HG03520 (cell line): ENCODE data around the gene MAP2K6.
A peak's percentile ranks its signal among the peaks of the same experiment; 100 is the strongest.

Experiments
- ATAC-seq: cut with Tn5 transposase; IDR thresholded peaks from one replicate; pipeline ENCODE4 v1.9.1; 2021; ENCODE audit warnings: mild to moderate bottlenecking, moderate library complexity; ENCODE audit not compliant: unreplicated experiment

MAP2K6 gene

DNA sequence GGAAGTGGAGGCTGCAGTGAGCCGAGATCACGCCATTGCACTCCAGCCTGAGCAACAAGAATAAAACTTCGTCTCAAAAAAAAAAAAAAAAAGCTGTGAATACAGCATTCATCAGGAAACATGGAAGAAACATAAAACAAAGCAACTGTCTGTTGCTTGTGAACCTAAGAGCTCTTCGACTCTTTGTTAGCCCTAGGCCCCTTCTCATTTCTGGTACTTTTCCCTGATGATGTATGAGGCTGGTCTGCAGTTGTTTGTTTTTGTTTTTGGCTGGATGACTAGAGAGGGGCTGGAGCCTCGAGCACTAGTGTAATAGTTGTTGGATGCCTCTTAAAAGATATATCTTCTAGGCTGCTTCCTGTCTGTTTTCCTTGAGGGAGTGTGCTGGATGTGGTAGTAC, 113.5 kb downstream of the MAP2K6 start:
- ATAC-seq = no peak

DNA sequence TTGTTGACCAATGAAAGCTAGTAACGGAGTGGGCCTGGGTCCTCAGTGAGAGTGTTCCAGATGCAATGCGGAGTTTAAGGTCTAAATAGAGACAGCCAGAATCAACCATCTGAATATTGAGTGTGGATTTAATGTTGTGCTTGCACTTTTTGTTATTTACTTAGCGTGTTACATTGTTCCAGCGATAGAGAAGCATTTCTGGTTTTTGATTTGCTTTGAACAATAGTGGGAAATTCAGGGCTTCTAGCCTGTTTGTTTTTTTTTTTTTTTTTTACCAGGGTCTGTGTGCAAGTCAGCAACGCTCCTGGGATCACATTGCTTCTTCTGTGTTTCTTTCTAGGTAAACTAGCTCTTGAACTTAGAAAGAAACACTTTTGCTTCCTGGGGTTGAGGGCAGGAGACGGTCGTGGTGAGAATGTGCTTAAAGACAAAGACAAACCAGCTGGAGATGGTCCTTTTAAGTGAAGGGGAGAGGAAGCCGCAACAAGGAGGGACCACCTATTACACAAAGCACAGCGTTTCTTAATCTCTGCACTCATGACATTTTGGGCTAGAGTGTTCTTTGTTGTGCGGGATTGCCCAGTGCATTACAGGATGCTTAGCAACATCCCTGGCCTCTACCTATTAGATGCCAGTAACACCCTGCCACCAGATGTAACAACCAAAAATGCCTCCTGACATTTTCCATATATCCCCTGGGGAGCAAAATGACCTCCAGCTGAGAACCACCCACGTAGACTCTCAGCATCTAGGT, 119.2 kb downstream of the MAP2K6 start:
- no peak for ATAC-seq

DNA sequence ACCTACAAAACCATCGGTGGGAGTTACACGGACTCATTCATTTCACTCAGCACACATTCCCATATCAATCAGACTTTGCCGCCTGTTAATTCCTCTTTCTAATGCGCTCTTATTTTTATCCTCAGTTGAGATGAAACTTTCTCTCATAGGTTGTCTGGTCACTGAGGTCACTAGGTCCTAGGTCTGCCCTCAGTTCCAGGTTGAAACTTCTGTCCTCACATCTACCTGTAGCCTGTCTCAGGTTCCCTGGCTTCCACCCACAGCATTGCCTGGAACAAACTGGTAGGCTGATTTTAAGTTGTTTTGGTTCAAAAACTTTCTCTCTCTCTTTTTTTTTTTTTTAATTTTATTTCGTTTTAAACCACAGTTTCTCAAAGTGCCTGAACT, 119.7 kb downstream of the MAP2K6 start:
- no peak for ATAC-seq

DNA sequence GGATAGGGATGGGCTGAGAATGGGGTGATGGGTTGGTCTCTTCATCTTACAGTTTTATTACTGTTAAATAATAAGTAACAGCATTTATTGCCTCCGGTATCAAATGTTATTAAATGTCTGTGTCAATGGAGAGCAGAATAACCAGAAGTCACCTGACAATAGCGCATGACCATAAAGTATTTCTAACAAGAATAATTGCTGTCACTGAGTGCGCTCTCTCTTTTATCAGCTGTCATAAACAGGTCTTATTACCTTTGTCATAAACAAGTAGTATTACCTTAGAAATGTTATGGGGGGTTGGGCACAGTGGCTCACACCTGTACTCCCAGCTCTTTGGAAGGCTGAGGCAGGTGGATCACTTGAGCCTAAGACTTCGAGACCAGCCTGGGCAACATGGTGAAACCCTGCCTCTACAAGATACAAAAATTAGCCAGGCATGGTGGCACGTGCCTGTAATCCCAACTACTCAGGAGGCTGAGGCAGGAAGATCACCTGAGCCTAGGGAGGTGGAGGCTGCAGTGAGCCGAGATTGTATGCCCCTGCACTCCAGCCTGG, 120.6 kb downstream of the MAP2K6 start:
- ATAC-seq = no peak

DNA sequence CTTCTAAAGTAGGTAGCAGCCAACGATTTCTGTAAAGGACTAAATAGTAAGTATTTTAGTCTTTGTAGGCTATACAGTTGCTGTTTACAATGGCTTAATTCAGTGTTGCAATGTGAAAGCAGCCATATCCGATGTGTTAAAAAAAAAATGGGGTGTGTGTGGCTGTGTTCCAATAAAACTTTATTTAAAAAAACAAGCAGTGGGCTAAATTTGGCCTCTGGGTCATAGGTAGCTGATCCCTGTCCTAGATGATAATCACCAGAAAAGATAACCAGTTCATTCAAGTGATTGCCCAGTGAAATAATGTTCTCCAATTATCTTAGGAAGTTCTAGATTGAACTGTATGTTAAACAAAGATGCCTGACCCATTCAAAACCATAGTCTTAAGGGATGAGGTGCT, 124.3 kb downstream of the MAP2K6 start:
- no peak for ATAC-seq

DNA sequence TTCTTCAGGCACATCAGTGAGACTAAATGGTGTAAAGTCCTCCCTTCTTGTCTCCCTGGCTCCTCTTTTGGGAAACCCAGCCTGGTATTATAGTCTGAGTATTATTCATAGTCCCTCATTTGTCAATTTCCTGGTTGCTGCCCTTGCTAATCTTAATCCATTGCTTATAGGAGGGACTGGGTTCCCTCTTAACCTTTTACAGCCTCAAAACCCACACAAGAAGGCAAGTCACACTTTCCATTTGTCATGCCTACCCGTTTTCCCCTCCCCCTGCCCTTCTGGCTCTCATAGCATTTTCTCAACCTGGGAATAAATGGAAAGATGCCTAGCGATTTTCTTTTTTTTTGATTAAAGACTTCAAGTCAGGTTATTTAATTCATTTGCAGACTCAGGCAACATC, 124.8 kb downstream of the MAP2K6 start:
- no peak for ATAC-seq

DNA sequence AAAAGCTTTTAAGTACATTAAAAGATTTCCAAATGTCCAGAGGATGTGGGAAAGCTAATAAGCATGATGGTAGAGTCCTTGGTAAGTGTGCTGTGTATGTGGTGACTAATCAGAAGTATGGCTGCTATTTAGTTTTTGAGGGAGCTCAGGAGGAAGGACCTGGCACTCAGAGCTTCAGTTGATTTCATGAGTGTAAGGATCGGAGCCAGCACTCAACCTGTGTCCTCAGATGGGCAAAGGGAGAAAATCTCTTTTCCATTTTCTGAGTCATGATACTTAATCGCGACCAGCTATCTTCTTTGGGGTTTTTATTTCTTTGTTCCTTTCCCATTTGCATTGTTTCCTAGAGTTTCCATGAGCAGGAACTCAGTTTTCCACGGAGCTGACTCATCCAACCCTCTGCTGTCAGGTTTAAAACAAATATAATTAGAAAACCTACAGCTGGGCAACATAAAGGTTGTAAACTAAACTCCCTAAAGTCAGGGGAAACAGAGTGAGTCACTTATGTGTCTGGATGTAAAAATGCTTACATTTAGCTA, 125.4 kb downstream of the MAP2K6 start:
- no peak for ATAC-seq

DNA sequence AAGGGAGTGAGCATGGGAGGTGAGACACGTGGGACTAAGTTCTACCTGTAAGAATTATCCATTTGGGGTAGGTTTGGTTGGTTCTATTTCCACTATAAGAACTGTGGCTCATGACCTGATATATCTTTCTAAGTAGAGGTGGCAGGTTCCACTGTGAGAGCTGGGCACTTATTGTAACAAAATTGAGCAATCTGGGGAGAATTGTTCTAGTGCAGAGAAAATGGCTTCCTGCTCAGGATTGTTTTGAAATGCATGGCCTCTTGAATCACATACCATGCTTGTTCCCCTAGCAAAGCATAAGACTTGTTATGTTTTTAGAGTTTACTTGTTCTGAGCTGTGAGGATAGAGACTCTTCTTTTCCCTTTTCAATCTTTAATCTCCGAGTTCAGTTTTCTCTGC, 125.9 kb downstream of the MAP2K6 start:
- no peak for ATAC-seq

DNA sequence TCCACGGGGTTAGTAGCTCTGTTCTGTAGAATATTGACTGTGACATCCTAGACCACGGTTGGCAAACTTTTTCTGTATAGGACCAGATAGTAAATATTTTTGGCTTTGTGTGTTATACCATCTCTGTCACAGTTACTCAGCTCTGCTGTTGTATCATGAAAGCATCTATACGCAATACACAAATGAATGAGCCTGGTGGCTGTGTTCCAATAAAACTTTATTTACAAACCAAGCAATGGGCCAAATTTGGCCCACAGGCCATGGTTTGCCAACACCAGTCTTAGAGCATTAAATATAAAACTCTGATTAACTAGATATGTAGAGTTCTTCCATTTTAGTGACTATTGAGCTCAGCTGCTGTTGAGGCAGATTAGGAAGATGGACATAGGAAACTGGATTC, 132.7 kb downstream of the MAP2K6 start:
- ATAC-seq = no peak

DNA sequence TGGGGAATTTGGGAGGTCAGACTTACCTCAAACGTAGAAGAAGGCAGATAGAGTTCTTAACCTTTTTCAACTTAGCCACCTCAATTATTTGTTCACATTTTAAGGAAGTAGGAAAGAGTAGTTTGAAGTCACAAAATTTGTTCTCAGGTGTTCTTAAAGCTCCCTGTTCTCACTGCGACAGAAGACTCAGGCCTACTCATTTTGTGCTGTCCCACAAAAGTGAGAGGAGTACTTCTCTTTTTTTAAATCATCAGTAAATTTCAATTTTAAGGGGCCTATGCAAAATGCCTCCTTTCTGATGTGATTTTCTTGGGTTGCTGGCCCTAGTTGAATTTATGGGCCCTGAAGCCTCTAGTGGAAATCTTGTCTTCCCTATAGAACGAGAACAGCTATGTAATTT, 133.4 kb downstream of the MAP2K6 start:
- peak; percentile 49 for ATAC-seq

DNA sequence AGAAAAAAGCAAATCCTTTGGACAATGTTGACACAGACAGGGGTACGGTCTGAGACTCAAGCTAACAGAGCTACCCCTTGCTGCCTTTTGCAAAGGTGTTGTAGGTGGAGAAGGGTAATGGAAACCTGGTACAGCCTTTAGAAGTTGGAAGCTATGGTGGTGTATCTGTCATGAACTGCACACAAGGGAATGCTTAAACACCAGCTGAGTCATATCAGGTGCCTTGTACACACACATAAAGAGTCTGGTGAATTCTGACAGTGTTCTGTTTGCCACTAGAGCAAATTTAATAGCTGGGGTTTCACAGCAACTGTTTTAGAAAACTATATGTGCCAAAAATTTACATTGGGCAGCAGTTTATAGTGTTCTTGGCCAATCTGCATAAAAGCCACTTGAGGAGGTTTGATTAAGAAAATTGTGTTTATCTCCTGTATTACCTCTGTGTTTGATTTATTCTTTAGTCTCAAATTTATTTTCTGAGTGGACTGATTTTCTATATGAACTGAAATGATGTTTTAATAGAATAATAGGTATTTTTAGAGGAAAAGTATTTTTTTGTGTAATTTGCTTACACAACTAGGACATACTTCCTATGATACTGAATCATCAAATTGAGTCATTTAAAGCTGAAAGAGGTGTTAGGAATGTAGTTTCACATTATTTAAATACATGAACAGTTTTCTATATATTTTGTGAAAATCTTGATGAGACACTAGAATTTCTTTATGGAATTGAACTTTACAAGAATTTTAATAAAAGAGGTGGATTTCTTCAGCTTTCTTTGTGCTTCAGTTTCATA, 136.9 kb downstream of the MAP2K6 start:
- ATAC-seq = no peak

DNA sequence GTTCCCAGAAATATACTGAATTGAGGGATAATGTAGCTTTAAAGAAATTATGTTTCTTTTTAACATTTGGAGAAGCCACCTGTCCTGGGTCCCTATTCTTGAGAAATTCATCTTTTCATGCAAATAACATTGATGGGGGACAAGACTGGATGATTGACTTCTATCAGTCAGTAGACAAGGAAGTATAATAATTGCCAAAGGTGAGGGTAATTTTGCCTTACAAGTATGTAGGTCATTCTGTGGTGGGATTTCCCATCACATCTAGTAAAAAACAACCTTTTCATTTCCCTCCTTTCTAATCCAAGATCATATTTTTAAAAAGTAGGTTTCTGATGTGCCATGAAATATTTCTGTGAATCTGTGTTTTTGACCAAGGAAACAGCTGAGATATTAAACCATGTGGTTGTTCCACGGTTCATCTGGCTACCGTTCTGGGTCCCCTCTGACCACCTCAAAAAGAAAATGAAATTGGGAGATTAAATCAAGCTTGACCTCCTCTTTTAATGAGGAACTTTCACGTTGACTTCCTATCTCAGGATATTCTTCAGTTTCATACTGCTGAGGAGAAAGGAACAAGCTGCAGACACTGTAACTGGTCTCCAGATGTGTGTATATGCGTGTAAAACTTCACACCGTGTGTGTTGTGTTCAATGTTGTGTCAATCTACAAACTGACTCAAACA, 138.6 kb downstream of the MAP2K6 start:
- no peak for ATAC-seq

DNA sequence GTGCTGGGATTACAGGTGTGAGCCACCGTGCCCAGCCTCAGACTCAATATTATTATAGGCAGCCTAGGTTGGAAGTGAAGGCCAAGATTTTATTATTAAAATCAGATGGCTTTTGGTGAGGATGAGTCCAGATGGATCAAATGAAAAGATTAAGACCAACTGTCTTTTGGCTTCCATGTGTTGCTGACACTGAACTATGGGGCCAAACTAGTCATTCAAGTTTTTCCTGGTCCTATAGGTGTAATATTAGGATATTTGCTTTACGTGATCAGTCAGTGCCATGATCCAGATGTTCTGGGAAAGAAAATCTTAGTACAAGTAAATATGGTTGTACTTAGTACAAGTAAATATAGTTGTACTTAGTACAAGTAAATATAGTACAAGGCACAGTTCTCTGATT, 140.6 kb downstream of the MAP2K6 start:
- ATAC-seq = no peak

DNA sequence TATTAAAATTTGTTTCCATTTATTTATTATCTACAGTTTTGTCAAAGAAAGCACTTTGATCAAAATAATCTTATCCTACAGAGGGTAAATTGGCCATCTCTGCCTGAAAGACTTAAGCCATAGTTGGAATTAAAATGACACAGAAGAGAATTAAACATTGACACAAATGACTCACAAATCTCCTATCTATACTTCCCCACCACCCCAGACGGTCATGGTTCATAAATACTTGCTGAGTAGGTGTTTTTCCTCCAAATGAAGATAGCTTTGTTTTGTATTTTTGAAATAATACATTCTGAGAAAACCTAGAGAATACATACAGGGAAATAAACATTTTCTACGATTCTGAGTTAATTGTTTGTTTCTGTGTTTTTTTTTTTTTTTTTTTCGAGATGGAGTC, 142.8 kb downstream of the MAP2K6 start:
- no peak for ATAC-seq

DNA sequence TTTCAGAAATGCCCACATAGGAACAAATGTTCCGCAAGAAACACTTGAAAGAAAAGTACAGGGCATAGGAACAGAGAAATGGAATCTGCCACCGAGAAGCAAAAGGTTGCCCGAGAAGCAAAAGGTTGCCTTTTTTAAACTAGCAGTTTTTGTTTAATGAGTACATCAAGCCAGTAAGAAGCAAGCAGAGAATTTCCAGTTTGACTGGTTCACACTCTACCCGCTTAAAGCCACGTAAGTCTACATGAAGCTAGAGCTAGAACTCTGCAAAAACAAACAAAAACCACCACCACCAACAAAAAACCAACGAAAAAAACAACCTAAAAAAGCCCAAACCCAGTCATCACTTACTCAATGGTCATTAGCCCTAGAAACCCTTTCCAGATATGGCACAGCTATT, 144.3 kb downstream of the MAP2K6 start:
- ATAC-seq = no peak

DNA sequence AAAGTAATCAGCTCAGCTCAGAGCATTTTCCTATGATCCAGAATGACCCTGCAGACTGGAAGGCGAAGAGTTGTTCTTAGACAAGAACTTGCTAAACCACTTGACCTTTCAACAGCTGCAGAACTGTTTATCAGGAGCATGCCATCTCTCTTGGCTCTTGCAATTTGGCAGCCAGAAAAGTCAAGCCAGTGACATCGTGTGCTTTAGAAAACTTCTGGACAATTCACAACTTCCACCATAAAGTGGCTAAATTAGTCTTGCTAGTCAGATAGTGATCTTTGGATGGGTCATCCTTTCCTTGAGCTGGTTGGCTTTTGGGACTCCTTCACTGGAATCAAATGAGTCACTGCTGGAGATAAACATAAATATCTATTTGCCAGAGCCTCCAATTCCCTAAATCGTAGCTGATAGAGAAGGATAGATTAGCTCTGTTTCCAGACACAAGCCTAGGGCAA, 146.5 kb downstream of the MAP2K6 start:
- no peak for ATAC-seq

DNA sequence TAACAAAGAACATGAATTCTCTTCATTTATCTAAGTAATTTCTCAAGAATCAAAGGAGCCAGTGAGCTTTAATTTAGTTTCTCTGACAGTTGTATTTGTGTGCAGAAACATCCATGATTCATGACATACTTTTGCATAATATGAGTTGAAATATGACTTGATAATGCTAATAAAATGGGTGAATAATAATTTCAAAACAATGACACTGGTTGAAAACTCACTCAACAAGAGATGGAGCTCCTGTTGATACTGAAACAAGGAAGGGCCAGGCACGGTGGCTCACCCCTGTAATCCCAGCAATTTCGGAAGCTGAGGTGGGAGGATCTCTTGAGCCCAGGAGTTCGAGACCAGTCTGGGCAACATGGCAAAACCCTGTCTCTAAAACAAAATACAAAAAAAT, 147.0 kb downstream of the MAP2K6 start:
- no peak for ATAC-seq

DNA sequence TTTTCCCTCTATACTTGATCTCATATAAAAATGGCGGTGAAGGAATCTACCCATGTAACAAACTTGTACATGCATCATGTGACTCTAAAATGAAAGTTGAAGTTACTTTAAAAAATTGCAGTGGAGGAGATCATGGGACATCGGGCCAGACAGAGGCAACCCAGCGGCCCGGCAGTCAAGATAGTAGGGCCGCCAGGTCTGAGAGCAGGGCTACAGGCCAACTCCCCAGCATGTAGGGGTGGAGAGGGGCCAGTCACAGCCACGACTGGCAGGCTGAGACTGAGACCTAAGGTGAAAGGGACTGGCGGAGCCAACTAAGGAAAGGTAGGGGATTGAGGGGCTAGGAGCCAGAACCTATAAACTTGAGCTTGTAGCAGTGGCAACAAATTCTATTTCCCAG, 150.9 kb downstream of the MAP2K6 start:
- no peak for ATAC-seq

DNA sequence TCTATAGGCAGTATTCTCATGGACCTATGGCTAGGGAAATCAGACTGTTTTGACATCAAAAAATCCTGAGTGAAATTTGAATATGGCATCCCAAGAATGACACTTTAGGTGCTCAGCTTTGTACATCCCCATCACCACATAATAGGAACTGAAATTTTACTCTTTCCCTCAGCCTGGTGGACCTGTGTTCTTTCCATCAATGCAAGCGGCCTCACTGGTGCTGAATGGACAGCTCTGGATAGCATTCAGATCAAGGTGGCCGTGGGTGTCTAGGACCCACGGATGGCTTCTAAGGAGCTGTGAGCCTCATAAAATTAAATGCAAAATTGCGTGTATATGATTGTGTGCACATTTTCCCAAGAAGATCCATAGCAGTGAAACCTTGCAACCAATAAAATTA, 152.6 kb downstream of the MAP2K6 start:
- ATAC-seq = no peak

DNA sequence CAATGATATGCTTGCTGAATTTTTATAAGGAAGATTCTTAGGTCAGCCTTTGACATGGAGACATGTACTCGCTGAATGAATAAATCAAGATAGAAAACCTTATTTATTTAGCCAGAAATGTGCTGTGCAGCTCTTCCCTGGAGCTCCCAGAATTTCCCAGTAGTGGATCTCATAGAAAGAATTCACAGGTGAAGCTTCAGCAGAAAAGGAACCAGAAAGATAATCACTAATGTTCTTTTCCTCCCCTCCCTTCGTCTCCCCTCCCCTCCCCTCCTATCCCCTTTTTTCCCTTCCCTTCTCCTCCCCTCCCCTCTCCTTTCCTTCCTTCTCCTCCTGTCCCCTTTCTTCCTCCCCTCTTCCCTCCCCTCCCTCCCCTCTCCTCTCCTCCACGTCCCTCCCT, 158.2 kb downstream of the MAP2K6 start:
- ATAC-seq = no peak

DNA sequence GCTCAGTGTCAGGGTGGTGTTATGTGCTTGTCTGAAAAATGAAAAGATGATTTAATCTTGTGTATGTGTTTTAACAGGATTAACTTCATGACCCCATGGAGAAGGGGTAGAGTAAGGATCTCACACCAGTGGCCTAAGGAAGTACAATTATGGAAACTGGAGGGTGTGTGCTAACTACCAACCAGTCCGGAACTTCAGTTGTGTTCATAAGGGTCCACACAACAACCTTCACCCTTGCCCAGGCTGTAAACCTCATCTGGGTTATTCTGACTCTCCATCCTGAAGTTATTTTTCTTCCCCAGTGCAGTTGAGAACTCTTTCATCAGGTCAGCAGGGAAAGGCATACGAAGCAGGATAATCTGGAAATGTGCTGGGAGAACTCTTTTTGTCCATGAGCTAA, 158.9 kb downstream of the MAP2K6 start:
- no peak for ATAC-seq
